Measurements from ENCODE around the gene TBX15. TPM values are rescaled to one million over a fixed set of nuclear protein-coding genes. Genes with fewer than 3 reads are reported as not detected.

Gene TBX15
- total RNA-seq, 4 donors from 2014 or later = 3.3 to 10.8 (median 3.5) TPM

GRCh38 chr1:119015547-119015946 is 27.4 kb upstream of the TBX15 start:
- Histone ChIP-seq H3K9me3 (no peaks in the 10 kb centered on the region), H3K4me1 (no peaks in the 10 kb centered on the region), H3K27me3 (no peaks in the 10 kb centered on the region), H3K27ac (no peak overlapping the region), H3K4me3 (no peak overlapping the region), H3K36me3 (no peaks in the 10 kb centered on the region)
- 95% methylated on average over 2 of the region's 2 CpGs for WGBS
- DNase-seq (ENCODE audit: low spot score in 2 of 2) = no peak
- TF ChIP-seq POLR2A (IDR thresholded peaks at IDR 0.05) (no peak), CTCF (IDR thresholded peaks at IDR 0.05) (no peak), POLR2AphosphoS5 (IDR thresholded peaks at IDR 0.05) (no peak), EP300 (IDR thresholded peaks at IDR 0.05) (no peak)

- TF ChIP-seq POLR2AphosphoS5 (IDR thresholded peaks at IDR 0.05) = no peak
- TF ChIP-seq POLR2A (IDR thresholded peaks at IDR 0.05) = no peak
- TF ChIP-seq CTCF (IDR thresholded peaks at IDR 0.05) = no peak
- no peak for TF ChIP-seq EP300 (IDR thresholded peaks at IDR 0.05)
- no peak for DNase-seq (ENCODE audit: low spot score in 2 of 2)
- Histone ChIP-seq H3K9me3 (no peaks in the 10 kb centered on the region), H3K4me3 (no peak overlapping the region), H3K27ac (no peak overlapping the region), H3K36me3 (no peaks in the 10 kb centered on the region), H3K4me1 (peaks cover 21% of the 10 kb centered on the region), H3K27me3 (peaks cover 18% of the 10 kb centered on the region)
- WGBS = 67% methylated on average over 5 of the region's 5 CpGs
These were observed 24.2 kb upstream of the TBX15 start for GRCh38 chr1:119012383-119012782.

DNA sequence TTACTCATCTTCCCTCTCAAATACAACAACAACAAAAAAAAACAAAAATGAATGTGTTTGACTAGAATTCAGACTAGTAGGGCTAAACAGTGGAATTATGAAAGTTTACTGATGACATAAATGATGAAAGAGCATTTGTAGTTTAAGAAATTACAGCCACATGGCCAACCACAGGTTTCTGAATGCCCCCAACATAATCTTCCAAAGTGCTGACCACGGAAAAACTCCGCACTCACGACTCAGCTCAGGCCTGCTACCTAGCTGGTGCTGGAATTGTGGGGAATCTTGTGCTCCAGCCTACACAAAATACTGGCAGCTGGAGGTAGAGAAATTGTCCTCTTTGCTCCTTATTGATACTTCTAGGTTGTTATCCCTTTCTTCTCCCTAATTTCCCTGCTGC is 23.6 kb upstream of the TBX15 start:
- no peak overlapping the region for H3K27ac ChIP-seq
- no peaks in the 10 kb centered on the region for H3K9me3 ChIP-seq
- TF ChIP-seq POLR2AphosphoS5 (IDR thresholded peaks at IDR 0.05) = no peak
- TF ChIP-seq EP300 (IDR thresholded peaks at IDR 0.05) = no peak
- TF ChIP-seq CTCF (IDR thresholded peaks at IDR 0.05) = no peak
- no peak for TF ChIP-seq POLR2A (IDR thresholded peaks at IDR 0.05)
- H3K27me3 ChIP-seq = peaks cover 25% of the 10 kb centered on the region
- H3K4me1 ChIP-seq = peaks cover 28% of the 10 kb centered on the region
- H3K4me3 ChIP-seq = no peak overlapping the region
- no peaks in the 10 kb centered on the region for H3K36me3 ChIP-seq
- WGBS = 89% methylated on average over 3 of the region's 3 CpGs
- no peak for DNase-seq (ENCODE audit: low spot score in 2 of 2)

DNA sequence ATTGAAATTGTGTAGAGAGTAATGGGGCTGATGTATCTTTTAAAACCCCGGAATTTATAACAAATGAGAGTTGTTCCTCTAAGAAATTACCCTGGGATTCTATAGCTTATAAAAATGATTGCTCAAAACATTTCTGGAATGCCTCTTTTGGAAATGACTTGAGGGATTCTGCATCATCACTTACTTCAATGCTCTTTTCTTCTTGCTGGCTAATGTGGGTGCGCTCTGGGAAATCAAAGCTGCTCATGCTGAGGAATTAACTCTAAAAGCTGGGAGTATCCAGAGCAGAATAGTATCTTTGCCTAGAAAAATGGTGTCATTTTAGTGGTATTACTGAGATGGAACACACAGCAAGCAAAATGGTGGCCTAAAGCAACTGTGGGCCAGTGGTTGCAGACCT is 23.0 kb upstream of the TBX15 start:
- Histone ChIP-seq H3K27ac (no peak overlapping the region), H3K36me3 (no peaks in the 10 kb centered on the region), H3K9me3 (no peaks in the 10 kb centered on the region), H3K4me1 (peaks cover 32% of the 10 kb centered on the region), H3K4me3 (no peak overlapping the region), H3K27me3 (peaks cover 31% of the 10 kb centered on the region)
- TF ChIP-seq EP300 (IDR thresholded peaks at IDR 0.05) (no peak), POLR2AphosphoS5 (IDR thresholded peaks at IDR 0.05) (no peak), POLR2A (IDR thresholded peaks at IDR 0.05) (no peak), CTCF (IDR thresholded peaks at IDR 0.05) (no peak)
- no peak for DNase-seq (ENCODE audit: low spot score in 2 of 2)
- WGBS = 80% methylated on average over 2 of the region's 2 CpGs

- H3K27ac ChIP-seq = no peak overlapping the region
- TF ChIP-seq CTCF (IDR thresholded peaks at IDR 0.05) (no peak), POLR2AphosphoS5 (IDR thresholded peaks at IDR 0.05) (no peak), POLR2A (IDR thresholded peaks at IDR 0.05) (no peak), EP300 (IDR thresholded peaks at IDR 0.05) (no peak)
- WGBS = 71% methylated on average over 1 of the region's 1 CpG
- peaks cover 39% of the 10 kb centered on the region for H3K27me3 ChIP-seq
- no peak for DNase-seq (ENCODE audit: low spot score in 2 of 2)
- no peak overlapping the region for H3K4me3 ChIP-seq
- peaks cover 32% of the 10 kb centered on the region for H3K4me1 ChIP-seq
- no peaks in the 10 kb centered on the region for H3K36me3 ChIP-seq
- no peaks in the 10 kb centered on the region for H3K9me3 ChIP-seq
These were observed 22.1 kb upstream of the TBX15 start for GRCh38 chr1:119010201-119010600.

All from suprapubic skin (tissue), 4 donors.